Nucleus accumbens (tissue), 56 donors: Measurements from ENCODE around the gene IL3RA.
"Not testable (repeated sequence)": the region's sequence is repeated elsewhere in the genome, so short reads cannot be mapped to it uniquely, and the experiment has no call there.

ENCODE experiments used
- DNase-seq, 56 donors: peaks; one replicate each; lab custom pipeline; 2025; lab: John Stamatoyannopoulos, UW

Gene IL3RA

DNA sequence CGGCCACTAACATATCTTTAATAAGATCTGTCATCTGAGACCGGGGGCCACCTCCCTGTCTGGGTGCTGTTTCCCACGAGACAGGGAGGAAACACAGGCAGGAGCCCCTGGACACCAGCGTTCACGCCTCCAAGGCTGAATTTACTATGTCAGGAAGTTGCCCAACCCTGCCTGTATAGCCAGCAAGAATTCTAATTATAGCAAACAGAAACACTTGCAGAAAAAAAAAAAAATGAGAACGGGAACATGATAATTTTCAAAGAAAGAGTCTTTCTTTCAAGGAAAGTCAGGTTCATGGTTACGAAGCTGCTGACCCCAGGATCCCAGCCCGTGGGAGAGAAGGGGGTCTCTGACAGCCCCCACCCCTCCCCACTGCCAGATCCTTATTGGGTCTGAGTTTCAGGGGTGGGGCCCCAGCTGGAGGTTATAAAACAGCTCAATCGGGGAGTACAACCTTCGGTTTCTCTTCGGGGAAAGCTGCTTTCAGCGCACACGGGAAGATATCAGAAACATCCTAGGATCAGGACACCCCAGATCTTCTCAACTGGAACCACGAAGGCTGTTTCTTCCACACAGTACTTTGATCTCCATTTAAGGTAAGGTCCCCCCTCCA is at the start of gene IL3RA:
Gene IL3RA, plus strand, starts transcription at position 455 of the 613 bp plus-strand sequence. CDS start 4,981 bp downstream, outside the sequence.
- peak in 12 of 56 donors; percentile 1 to 31 (median 5) for DNase-seq

DNA sequence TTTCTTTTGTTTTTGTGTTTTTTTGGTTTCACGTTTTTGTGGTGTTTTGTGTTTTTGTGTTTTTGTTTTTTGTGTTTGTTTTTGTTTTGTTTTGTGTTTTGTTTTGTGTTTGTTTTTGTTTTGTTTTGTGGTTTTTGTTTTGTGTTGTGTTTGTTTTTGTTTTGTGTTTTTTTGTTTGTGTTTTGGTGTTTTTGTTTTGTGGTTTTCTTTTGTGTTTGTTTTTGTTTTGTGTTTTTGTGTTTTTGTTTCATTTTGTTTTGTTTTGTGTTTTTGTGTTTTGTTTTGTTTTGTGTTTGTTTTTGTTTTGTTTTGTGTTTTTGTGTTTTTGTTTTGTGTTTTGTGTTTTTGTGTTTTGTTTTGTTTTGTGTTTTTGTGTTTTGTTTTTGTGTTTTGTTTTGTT is 47.0 kb upstream of the IL3RA start:
- no peak for DNase-seq

DNA sequence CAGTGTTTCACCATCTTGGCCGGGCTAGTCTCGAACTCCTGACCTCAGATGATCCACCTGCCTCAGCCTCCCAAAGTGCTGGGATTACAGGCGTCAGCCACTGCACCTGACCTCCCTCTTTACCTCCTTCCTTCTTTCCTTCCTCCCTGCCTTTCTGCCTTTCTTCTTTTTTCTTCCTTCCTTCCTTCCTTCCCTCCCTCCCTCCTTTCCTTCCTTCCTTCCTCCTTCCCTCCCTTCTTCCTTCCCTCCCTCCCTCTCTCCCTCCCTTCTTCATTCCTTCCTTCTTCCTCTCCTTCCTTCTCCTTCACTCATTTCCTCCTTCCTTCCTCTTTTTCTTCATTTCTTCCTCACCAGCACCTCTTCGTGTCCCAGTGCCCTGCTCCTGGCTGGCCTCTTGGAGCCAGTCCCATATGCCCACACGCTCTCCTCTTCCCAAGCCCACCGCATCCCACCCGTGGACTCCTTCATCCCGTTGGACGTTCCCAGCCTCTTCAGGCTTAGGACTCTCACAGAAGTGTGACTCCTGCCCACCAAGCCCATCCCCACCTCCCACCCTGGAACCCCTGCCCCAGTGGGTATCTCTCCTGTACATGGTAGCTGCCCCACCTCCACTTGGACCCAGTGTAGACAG is 45.4 kb upstream of the IL3RA start:
- no peak for DNase-seq

DNA sequence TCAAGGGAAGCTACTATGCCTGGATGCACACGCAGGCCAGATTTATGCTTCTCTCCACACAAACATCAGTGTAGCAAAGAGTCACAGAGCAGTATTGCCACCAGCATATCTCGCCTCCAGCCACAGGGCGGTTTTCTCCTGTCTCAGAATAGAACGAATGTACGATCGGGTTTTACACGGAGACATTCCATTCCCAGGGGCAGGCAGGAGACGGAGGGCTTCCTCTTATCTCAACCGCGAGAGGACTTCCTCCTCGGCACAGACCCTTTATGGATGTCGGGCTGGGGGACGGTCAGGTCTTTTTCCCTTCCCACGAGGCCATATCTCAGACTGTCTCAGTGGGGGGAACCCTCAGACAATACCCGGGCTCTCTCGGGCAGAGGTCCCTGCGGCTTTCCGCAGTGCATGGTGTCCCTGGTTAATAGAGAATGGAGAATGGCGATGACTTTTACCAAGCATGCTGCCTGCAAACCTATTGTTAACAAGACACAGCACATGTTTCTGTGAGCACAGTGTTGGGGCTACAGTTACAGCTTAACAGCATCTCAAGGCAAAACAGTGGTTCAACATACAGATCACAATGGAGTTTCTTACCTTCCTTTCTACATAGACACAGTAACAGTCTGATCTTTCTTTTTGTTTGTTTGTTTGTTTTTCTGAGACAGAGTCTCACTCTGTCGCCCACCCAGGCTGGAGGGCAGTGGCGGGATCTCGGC is 43.9 kb upstream of the IL3RA start:
- no peak for DNase-seq

DNA sequence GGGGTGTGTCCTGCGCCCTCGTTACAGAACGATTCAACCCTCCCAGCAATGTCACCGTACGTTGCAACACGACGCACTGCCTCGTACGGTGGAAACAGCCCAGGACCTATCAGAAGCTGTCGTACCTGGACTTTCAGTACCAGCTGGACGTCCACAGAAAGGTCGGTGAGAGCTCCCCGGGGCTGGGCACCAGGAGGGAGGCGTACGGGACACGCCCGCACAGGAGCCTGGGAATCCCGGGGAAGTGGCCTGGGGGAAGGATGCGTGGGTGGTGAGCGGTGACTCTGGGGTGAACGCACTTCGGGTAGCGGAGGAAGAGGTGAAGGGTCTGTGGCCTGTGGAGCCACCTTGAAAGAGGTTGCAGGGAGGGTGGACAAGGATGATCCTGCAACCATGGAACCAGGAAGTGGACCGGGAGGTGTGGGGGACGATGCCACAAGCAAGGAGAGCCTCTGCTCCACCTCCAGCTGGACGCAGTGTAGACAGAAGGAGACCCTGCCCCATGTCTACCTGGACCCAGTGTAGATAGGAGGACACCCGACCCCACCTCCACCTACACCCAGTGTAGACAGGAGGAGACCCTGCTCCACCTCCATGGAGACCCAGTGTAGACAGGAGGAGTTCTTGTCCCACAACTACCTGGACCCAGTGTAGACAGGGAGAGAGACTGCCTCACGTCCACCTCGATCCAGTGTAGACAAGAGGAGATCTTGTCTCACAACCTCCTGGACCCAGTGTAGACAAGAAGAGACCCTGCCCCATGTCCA is 42.1 kb upstream of the IL3RA start:
- DNase-seq, result no peak

DNA sequence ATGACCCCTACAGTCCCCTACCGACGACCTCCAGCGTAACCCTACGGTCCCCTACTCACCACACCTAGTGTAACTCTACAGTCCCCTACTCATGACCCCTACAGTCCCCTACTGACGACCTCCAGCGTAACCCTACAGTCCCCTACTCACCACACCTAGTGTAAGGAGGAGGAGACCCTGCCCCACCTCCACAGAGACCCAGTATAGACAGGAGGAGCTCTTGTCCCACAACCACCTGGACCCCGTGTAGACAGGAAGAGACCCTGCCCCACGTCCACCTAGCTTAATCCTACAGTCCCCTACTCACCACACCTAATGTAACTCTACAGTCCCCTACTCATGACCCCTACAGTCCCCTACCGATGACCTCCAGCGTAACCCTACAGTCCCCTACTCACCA is 41.0 kb upstream of the IL3RA start:
- no peak for DNase-seq

DNA sequence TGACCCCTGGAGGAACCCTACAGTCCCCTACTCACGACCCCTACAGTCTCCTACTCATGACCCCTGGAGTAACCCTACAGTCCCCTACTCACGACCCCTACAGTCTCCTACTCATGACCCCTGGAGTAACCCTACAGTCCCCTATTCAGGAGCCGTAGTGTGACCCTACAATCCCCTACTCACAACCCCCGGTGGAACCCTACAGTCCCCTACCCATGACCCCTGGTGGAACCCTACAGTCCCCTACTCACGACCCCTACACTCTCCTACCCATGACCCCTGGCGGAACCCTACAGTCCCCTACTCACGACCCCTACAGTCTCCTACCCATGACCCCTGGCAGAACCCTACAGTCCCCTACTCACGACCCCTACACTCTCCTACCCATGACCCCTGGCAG is 39.0 kb upstream of the IL3RA start:
- not testable (repeated sequence) for DNase-seq

DNA sequence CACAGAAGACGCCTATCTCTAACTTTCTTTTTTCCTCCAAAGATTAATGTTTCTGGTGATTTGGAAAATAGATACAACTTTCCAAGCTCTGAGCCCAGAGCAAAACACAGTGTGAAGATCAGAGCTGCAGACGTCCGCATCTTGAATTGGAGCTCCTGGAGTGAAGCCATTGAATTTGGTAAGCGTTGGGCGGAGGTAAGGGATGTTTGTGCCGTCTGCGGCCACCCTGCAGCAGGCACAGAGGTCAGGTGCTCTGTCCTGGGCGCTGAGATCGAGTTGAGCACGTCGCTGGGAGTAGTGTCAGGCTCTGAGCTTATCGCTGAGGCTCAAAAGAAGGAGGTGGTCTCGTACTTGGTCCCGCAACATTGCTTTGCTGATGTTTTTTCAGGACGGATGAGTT is 36.1 kb upstream of the IL3RA start:
- no peak for DNase-seq

DNA sequence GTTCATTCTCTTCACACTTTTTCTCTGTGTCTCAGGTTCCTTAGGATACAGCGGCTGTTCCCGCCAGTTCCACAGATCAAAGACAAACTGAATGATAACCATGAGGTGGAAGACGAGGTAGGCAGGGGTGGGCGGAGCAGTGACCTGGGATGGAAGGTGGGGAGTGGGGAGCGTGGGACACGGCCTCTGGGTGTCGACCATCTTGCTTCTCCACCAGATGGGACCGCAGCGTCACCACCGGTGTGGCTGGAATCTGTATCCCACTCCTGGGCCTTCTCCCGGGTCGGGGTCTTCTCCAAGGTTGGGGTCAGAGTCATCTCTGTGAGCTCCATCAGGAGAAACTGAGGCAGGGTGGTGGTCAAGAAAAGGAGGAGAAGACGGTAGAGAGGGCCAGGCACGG is 31.2 kb upstream of the IL3RA start:
- DNase-seq, result no peak

DNA sequence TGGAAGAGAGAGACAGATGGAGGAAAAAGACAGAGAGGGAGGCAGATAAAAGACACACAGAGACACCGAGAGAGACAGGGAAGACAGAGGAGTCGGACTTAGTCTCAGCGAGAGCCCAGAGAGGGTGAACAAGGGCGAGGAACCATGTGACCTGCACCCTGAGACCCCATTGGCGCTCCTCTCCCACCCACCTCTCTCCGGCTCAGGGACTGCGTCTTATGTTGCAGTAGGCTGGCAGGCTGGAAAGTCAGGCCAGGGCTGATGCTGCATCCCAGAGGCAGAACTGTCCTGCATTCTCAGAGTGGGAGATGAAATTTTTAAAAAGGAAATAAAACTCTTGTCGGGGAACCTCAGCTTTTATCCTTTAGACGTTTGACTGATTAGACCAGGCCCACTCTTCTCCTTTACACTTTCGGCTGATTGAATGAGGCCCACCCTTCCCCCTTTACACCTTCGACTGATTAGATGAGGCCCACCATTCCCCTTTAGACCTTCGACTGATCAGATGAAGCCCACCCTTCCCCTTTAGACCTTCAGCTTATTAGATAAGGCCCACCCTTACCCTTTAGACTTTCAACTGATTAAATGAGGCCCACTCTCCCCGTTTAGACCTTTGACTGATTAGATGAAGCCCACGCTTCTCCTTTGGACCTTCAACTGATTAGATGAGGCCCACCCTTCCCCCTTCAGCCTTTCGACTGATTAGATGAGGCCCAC is 29.5 kb upstream of the IL3RA start:
- no peak for DNase-seq

DNA sequence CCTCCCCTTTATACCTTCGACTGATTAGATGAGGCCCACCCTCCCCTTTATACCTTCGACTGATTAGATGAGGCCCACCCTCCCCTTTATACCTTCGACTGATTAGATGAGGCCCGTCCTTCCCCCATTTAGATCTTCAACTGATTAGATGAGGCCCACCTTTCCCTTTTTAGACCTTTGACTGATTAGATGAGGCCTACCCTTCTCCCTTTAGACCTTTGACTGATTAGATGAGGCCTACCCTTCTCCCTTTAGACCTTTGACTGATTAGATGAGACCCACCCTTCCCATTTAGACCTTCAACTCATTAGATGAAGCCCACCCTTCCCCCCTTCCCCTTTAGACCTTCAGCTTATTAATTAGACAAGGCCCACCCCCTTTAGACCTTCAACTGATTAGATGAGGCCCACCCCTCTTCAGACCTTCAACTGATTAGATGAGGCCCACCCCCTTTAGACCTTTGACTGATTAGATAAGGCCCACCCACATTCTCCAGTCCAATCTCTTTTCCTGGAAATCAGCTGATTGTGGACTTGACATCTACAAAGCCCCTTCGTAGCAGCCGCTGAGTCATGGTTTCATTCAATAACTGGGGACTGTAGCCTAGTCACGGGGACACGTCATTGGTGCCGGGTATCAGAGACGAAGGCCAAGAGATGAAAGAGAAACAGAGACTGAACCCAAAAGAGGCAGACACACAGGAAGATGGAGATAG is 28.8 kb upstream of the IL3RA start:
- no peak for DNase-seq

DNA sequence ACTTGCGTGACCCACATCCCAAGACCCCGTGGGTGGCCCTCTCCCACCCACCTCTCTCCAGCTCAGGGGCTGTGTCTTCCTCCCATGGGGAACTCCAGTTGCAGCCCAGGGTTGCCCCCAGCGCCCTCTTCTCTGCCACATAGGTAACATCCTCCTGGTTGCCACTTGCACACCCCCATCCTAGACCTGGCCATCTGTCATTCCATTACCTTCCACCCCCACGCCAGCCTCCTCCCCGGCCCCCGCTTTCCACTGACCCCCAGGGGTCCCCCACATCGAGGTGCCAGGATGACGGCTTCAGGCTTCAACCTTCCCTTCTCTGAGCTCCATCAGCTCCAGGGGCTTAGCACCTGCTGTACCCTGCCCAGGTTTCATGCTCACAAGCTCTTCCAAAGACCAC is 28.1 kb upstream of the IL3RA start:
- no peak for DNase-seq

DNA sequence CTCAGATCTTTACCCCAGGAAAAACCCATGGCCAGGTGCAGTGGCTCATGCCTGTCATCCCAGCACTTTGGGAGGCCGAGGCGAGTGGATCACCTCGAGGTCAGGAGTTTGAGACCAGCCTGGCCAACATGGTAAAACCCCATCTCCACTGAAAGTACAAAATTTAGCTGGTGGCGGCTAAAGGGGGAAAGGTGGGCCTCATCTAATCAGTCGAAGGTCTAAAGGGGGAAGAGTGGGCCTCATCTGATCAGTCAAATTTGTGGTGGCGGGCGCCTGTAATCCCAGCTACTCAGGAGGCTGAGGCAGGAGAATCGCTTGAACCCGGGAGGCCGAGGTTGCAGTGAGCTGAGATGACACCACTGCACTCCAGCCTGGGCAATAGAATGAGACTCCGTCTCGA is 27.7 kb upstream of the IL3RA start:
- not testable (repeated sequence) for DNase-seq

DNA sequence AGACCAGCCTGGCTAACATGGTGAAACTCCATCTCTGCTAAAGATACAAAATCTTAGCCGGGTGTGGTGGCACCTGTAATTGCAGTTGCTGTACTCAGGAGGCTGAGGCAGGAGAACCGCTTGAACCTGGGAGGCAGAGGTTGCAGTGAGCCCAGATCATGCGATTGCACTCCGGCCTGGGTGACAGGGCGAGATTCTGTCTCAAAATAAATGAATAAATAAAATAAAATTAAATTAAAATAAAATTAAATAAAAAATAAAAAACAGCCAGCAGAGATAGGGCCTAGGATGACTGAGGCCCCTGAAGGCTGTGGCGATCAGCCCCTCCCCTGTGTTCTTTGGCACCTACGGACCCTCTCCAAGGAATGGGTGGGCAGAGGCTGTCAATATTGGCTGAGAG is 22.8 kb upstream of the IL3RA start:
- DNase-seq, result no peak

DNA sequence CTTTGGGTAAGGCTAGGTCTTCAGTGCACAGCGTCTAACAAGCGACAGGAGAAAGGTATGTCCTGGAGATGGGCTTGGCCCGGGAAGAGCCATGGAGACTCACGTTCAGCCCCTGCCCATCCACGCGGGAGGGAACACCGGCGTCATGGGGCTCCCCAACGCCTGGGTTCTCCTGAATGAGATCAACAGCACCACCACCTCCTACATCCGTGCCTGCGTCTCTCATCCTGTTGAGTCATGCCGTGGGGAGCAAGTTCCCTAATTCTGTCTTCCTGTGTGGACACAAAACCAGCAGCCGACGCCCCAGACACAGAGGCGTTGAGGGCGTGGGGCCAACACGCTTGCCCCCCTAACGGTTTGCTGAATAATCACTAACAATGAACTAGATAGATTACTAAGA is 20.1 kb upstream of the IL3RA start:
- DNase-seq, result peak in 34 of 56 donors; percentile 1 to 48 (median 12)

DNA sequence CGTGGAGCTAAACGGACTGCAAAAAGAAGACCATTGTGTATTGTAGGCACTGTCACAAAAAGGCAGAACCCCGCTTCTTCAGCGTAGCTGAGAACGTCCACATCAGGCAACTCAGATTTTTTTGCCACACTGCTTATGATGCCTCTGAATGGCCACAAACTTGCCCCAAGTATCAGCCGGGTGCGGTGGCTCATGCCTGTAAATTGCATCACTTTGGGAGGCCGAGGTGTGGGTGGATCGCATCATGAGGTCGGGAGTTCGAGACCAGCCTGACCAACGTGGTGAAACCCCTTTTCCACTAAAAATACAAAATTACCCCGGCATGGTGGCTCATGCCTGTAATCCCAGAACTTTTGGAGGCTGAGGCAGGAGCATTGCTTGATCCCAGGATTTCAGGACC is 14.9 kb upstream of the IL3RA start:
- no peak for DNase-seq

DNA sequence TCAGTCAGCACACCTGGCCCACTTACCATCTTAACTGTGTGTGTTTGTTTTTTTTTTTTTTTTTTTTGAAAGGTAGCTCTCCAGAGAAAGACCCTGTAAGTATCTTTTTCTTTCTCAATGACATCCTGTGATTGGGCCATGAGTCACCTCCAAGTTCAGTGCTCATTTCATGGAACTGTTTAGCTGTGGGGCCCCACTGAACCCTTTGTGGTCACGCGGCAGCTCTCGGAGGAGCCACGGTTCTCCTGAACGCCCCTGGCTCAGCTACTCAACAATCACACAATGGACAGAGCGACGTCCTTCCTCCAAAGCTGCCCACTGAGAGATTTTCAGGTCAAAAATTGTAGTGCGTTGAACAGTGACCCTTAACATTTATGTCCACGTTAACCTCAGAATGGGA is 14.2 kb upstream of the IL3RA start:
- DNase-seq, result no peak

DNA sequence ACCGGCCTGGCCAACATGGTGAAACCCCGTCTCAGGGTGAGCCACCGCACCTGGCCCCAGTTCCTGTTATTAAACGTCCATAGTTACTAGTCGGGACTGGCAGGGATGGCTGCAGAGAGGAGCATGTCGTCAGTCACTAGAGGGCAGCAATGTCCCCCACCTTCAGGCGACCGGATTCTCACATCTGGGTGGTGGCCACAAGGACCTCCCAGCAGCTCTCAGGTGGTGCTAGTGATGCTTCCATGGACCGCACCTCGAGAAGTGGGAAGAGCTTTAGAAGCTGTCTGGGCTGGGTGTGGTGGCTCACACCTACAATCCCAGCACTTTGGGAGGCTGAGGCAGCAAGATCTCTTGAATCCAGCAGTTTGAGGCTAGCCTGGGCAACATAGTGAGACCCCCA is 13.3 kb upstream of the IL3RA start:
- DNase-seq, result peak in 4 of 56 donors; percentile 1 to 31 (median 7)

DNA sequence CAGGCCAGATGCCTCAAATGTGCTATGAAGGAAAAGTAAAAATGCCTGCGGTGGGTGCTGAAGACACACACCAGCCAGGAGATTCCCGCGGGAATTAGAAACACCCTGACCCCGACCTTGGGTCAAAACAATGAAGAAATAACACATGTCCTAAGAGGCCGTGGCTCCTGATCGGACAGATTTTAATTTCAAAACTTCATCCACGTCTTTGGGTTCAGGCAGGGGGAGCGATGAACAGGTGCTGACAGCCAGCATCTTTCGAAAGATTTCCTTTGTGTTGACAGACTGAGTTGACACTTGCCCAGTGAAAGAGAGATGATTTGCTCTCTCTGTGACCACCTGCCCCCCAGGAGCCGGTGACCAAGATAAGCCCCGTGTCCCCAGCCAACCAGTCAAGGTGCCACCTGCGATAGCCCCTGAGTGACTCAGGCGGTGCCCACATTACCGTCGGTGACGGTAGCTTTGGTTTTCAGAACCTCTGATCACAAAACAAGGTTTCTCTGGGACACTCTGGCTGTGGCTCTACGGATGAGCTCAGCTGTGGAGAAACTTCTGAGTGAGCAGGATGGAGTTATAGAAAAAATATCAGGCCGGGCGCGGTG is 11.0 kb upstream of the IL3RA start:
- no peak for DNase-seq
